ENCODE data around the gene CARMIL3. TPM values are rescaled to one million over a fixed set of nuclear protein-coding genes. Genes with fewer than 3 reads are reported as not detected.

The CARMIL3 gene
- total RNA-seq, 1 donor from 2014 or later = not detected

GRCh38 chr14:24069411-24069735, 17.6 kb downstream of the CARMIL3 start:
- Histone ChIP-seq H3K27me3 (ENCODE audit: control insufficient read depth, insufficient read depth, low read length) (peaks cover 6% of the 10 kb centered on the region), H3K36me3 (ENCODE audit: control insufficient read depth, insufficient read depth, low read length) (no peaks in the 10 kb centered on the region), H3K4me3 (ENCODE audit: low read depth, low read length) (no peak overlapping the region)
- no peak for DNase-seq (ENCODE audit: low read depth)
- TF ChIP-seq CTCF (IDR thresholded peaks at IDR 0.05; ENCODE audit: insufficient read depth, low read length, severe bottlenecking) = no peak
- FAIRE-seq = no peak

- DNase-seq (ENCODE audit: low read depth) = no peak
- peaks cover 6% of the 10 kb centered on the region for H3K27me3 ChIP-seq (ENCODE audit: control insufficient read depth, insufficient read depth, low read length)
- no peak for TF ChIP-seq CTCF (IDR thresholded peaks at IDR 0.05; ENCODE audit: insufficient read depth, low read length, severe bottlenecking)
- H3K4me3 ChIP-seq (ENCODE audit: low read depth, low read length) = no peak overlapping the region
- H3K36me3 ChIP-seq (ENCODE audit: control insufficient read depth, insufficient read depth, low read length) = no peaks in the 10 kb centered on the region
- peak; percentile 7 for FAIRE-seq
These were observed 18.7 kb downstream of the CARMIL3 start for GRCh38 chr14:24070285-24071143.

GRCh38 chr14:24071144-24071697, 19.4 kb downstream of the CARMIL3 start, which contains the start of gene CPNE6:
TSS of gene CPNE6 (plus strand) at chr14:24071562. CDS start at chr14:24072937, 1,375 bp downstream.
- Histone ChIP-seq H3K36me3 (ENCODE audit: control insufficient read depth, insufficient read depth, low read length) (no peaks in the 10 kb centered on the region), H3K4me3 (ENCODE audit: low read depth, low read length) (no peak within 1 kb of the TSS), H3K27me3 (ENCODE audit: control insufficient read depth, insufficient read depth, low read length) (peaks cover 6% of the 10 kb centered on the region)
- no peak for TF ChIP-seq CTCF (IDR thresholded peaks at IDR 0.05; ENCODE audit: insufficient read depth, low read length, severe bottlenecking)
- FAIRE-seq (no peak), DNase-seq (ENCODE audit: low read depth) (no peak)

GRCh38 chr14:24071836-24072430, 20.1 kb downstream of the CARMIL3 start:
- no peak for FAIRE-seq
- Histone ChIP-seq H3K4me3 (ENCODE audit: low read depth, low read length) (no peak overlapping the region), H3K36me3 (ENCODE audit: control insufficient read depth, insufficient read depth, low read length) (no peaks in the 10 kb centered on the region), H3K27me3 (ENCODE audit: control insufficient read depth, insufficient read depth, low read length) (peaks cover 6% of the 10 kb centered on the region)
- no peak for DNase-seq (ENCODE audit: low read depth)
- TF ChIP-seq CTCF (IDR thresholded peaks at IDR 0.05; ENCODE audit: insufficient read depth, low read length, severe bottlenecking) = no peak

GRCh38 chr14:24072436-24072835, 20.6 kb downstream of the CARMIL3 start:
- FAIRE-seq = no peak
- Histone ChIP-seq H3K4me3 (ENCODE audit: low read depth, low read length) (no peak overlapping the region), H3K27me3 (ENCODE audit: control insufficient read depth, insufficient read depth, low read length) (peaks cover 6% of the 10 kb centered on the region), H3K36me3 (ENCODE audit: control insufficient read depth, insufficient read depth, low read length) (no peaks in the 10 kb centered on the region)
- no peak for DNase-seq (ENCODE audit: low read depth)
- no peak for TF ChIP-seq CTCF (IDR thresholded peaks at IDR 0.05; ENCODE audit: insufficient read depth, low read length, severe bottlenecking)

Data from bronchial epithelial cell (primary cell).